HepG2 (cell line): ENCODE data around the gene NGF. TPM values are rescaled to one million over a fixed set of nuclear protein-coding genes. Genes with fewer than 3 reads are reported as not detected.

Source experiments
- ATAC-seq: fragments of 200-7000 bp; cut with Tn5 transposase; 3 replicates; pipeline ENCODE4 v1.9.1; 2020; ENCODE audit warnings: mild to moderate bottlenecking, moderate library complexity
- BruUV-seq: library from RNA; stranded (reverse); fragments of 400-500 nt; replicated peaks from 2 replicates; lab custom pipeline; 2021; lab: Mats Ljungman, UMichigan
- CTCF ChIA-PET: fragments of 300-600 bp; formaldehyde crosslinking; extraction: SDS; loops from one replicate; lab custom pipeline; 2021; ENCODE audit warnings: low total read pairs, inconsistent platforms, low intra/inter-chr PET ratio; lab: Yijun Ruan, JAX
- POLR2A ChIA-PET: fragments of 350-600 bp; sonication (Branson Sonifier 250); formaldehyde crosslinking; loops from one replicate; lab custom pipeline; 2020; ENCODE audit warnings: antibody characterized with exemption, inconsistent platforms; lab: Yijun Ruan, JAX
- DNase-seq: peaks from one replicate; pipeline ENCODE4 v3.0.0-alpha.2; 2015; ENCODE audit warnings: low spot score
- FAIRE-seq: peaks from 3 replicates; lab custom pipeline; 2011; peaks lifted over from hg19 to GRCh38; lab: Jason Lieb, UNC
- H2AFZ ChIP-seq: one replicate; pipeline ENCODE4 v1.6.1; 2011; ENCODE audit warnings: low read length, inconsistent platforms
- H3K27ac ChIP-seq: fragments of 300-600 bp; 3 replicates; pipeline ENCODE4 v1.8.0; 2011; ENCODE audit warnings: mixed run types, mild to moderate bottlenecking, mixed read lengths, low read length, inconsistent platforms; ENCODE audit not compliant: insufficient read depth; ENCODE audit errors: extremely low read length
- H3K27me3 ChIP-seq, 2 experiments: fragments of 200-600 bp in 1 of 2; 2 replicates in 1 of 2; 3 replicates in 1 of 2; pipeline versions ENCODE4 v1.6.0 to v1.8.0; 2011; ENCODE audit warnings: low read length in 2 of 2, mild to moderate bottlenecking in 2 of 2, moderate library complexity in 2 of 2, inconsistent platforms in 1 of 2; ENCODE audit not compliant: insufficient read depth in 2 of 2, control insufficient read depth in 1 of 2
- H3K36me3 ChIP-seq, 2 experiments: fragments of 200-600 bp in 1 of 2; replicated peaks in 1 of 2; 2 replicates in 1 of 2; 3 replicates in 1 of 2; pipeline versions ENCODE4 v1.5.1 to v1.8.0; 2011; ENCODE audit warnings: low read length in 2 of 2, inconsistent platforms in 1 of 2; ENCODE audit not compliant: insufficient read depth in 2 of 2, control insufficient read depth in 1 of 2
- H3K4me1 ChIP-seq: 2 replicates; pipeline ENCODE4 v1.5.1; 2012; ENCODE audit warnings: low read length, inconsistent platforms; ENCODE audit not compliant: insufficient read depth
- H3K4me2 ChIP-seq: 2 replicates; pipeline ENCODE4 v1.6.0; 2011; ENCODE audit warnings: low read depth, low read length, inconsistent platforms
- H3K4me3 ChIP-seq, 3 experiments: fragments of 200-600 bp in 1 of 3; sonication (generic), shearing (Covaris generic) in 1 of 3; replicated peaks in 1 of 3; 2 replicates each; pipeline ENCODE4 v1.5.1; 2011 to 2016; ENCODE audit warnings: low read length in 3 of 3, inconsistent platforms in 2 of 3, low read depth in 2 of 3, mild to moderate bottlenecking in 2 of 3, control low read depth in 1 of 3, mixed read lengths in 1 of 3; ENCODE audit not compliant: insufficient read depth in 1 of 3
- H3K79me2 ChIP-seq: one replicate; pipeline ENCODE4 v1.6.1; 2011; ENCODE audit warnings: low read length, inconsistent platforms; ENCODE audit not compliant: insufficient read depth
- H3K9ac ChIP-seq: 2 replicates; pipeline ENCODE4 v1.6.0; 2011; ENCODE audit warnings: mild to moderate bottlenecking, low read depth, low read length, inconsistent platforms; ENCODE audit not compliant: insufficient read depth
- H3K9me3 ChIP-seq: 2 replicates; pipeline ENCODE4 v1.5.1; 2012; ENCODE audit warnings: mild to moderate bottlenecking, low read length
- H4K20me1 ChIP-seq: 2 replicates; pipeline ENCODE4 v1.6.0; 2011; ENCODE audit warnings: inconsistent platforms, mild to moderate bottlenecking, low read length, moderate library complexity; ENCODE audit not compliant: insufficient read depth
- KLF15 ChIP-seq: sonication (generic); formaldehyde crosslinking; IDR thresholded peaks from 2 replicates; pipeline ENCODE4 v1.8.1; 2023; ENCODE audit warnings: borderline replicate concordance, mild to moderate bottlenecking, inconsistent platforms, missing genetic modification reagents, mixed read lengths
- LRRFIP1 ChIP-seq: sonication (generic); formaldehyde crosslinking; conservative IDR thresholded peaks from 2 replicates; pipeline ENCODE4 v1.4.0; 2020; ENCODE audit warnings: missing genetic modification reagents
- MBNL3 ChIP-seq: fragments of 250-450 bp; sonication (Bioruptor Pico); conservative IDR thresholded peaks from 2 replicates; pipeline ENCODE4 v1.8.0; 2022; ENCODE audit warnings: mild to moderate bottlenecking, inconsistent platforms
- MXD4 ChIP-seq: IDR thresholded peaks from 2 replicates; pipeline ENCODE4 v1.6.1; 2016; ENCODE audit warnings: mild to moderate bottlenecking, missing biosample characterization, missing genetic modification reagents
- MYC ChIP-seq: sonication (generic); formaldehyde crosslinking; IDR thresholded peaks from 2 replicates; pipeline ENCODE4 v1.9.0; 2021; ENCODE audit warnings: missing genetic modification reagents, borderline replicate concordance
- NR3C1 ChIP-seq: sonication (generic); formaldehyde crosslinking; IDR thresholded peaks from 2 replicates; pipeline ENCODE4 v1.4.0; 2020; ENCODE audit warnings: missing genetic modification reagents
- PLRG1 ChIP-seq: fragments of 450-650 bp; conservative IDR thresholded peaks from 2 replicates; pipeline ENCODE4 v1.6.1; 2016
- POLR2AphosphoS2 ChIP-seq: IDR thresholded peaks from 2 replicates; pipeline ENCODE4 v1.6.1; 2011; ENCODE audit warnings: low read depth, low read length, improper control_type of control experiment
- RFX3 ChIP-seq: IDR thresholded peaks from 2 replicates; pipeline ENCODE4 v1.6.1; 2016; ENCODE audit warnings: missing biosample characterization, missing genetic modification reagents
- SMYD3 ChIP-seq: sonication (generic); formaldehyde crosslinking; IDR thresholded peaks from 2 replicates; pipeline ENCODE4 v1.8.1; 2023; ENCODE audit warnings: mild to moderate bottlenecking, missing genetic modification reagents
- XBP1 ChIP-seq: sonication (generic); formaldehyde crosslinking; IDR thresholded peaks from 2 replicates; pipeline ENCODE4 v1.5.0; 2020; ENCODE audit warnings: missing genetic modification reagents
- ZNF10 ChIP-seq: sonication (generic); formaldehyde crosslinking; IDR thresholded peaks from 2 replicates; pipeline ENCODE4 v1.4.0; 2020; ENCODE audit warnings: mild to moderate bottlenecking, low read depth, missing genetic modification reagents, borderline replicate concordance
- ZNF253 ChIP-seq: sonication (generic); formaldehyde crosslinking; IDR thresholded peaks from 2 replicates; pipeline ENCODE4 v1.8.0; 2022; ENCODE audit warnings: mild to moderate bottlenecking, missing genetic modification reagents, borderline replicate concordance
- ZNF350 ChIP-seq: sonication (generic); formaldehyde crosslinking; IDR thresholded peaks from 2 replicates; pipeline ENCODE4 v1.4.0; 2020; ENCODE audit warnings: mild to moderate bottlenecking, low read depth, missing genetic modification reagents, borderline replicate concordance
- in situ Hi-C: cut with HindIII; loops from 2 replicates; pipeline ENCODE4 v1.10.0; 2017; ENCODE audit warnings: low pct_unique_long_range_greater_than_20kb; ENCODE audit not compliant: extremely low pct_ligation_motif_present
- intact Hi-C: fragments of 100-400 bp; cut with micrococcal nuclease; formaldehyde crosslinking; loops from one replicate; pipeline ENCODE4 v1.10.0; 2022; ENCODE audit not compliant: unreplicated experiment
- polyA plus RNA-seq, 8 experiments: library from polyadenylated mRNA; depleted of rRNA in 3 of 8; stranded (reverse) in 7 of 8; unstranded in 1 of 8; fragments of >200 nt; fragmentation: Illumina TruSeq in 4 of 8; extraction: Trizol in 4 of 8; gene quantifications; 2 replicates each; pipeline versions ENCODE4 v1.2.1 to v1.2.3, GENCODE V29; 2011 to 2016; ENCODE audit warnings: low read depth in 4 of 8, missing spikeins in 1 of 8, mixed read lengths in 1 of 8; ENCODE audit not compliant: insufficient read depth in 1 of 8
- total RNA-seq, 5 experiments: library from RNA; depleted of rRNA; stranded (reverse); fragments of >200 nt; fragmentation: Illumina TruSeq; extraction: Trizol; gene quantifications; 2 replicates each; pipeline ENCODE4 v1.2.3, GENCODE V29; 2016; ENCODE audit warnings: low read depth in 1 of 5
- TF ChIP-seq, protein P1 (sequence below): IDR thresholded peaks from 2 replicates; pipeline ENCODE4 v1.4.0; 2020; ENCODE audit warnings: mild to moderate bottlenecking, missing genetic modification reagents
- TF ChIP-seq, protein P2 (sequence below): IDR thresholded peaks from 2 replicates; pipeline ENCODE4 v1.6.1; 2016; ENCODE audit warnings: low read depth, control low read depth

The NGF gene
- total and polyA plus RNA-seq, 2 of the 13 experiments (the other 11 are each of a cell fraction or from before 2014, with no cell fraction given), result not detected

DNA sequence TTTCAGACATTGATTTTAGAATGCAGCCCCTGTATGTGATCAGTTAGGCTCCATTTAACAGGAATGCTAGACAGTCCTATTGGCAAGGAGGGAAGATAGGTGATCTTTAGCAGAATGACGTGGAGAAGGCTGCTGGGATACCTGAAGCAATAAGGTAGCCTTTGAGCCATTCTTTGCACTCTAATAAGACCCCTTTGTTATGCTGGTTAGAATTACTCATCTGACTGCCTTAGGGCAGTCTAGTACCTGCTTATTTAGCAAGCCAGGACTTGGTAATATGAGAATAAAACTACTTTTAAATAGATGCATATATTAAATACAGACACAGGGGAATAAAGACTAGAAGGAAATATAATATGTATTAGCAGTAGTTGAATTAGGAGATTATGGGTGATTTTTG lies 29.1 kb downstream of the NGF start (continued):
- TF ChIP-seq SMYD3 (CRISPR knock-in tag), result no peak
- TF ChIP-seq PLRG1, result no peak
- TF ChIP-seq ZNF253 (CRISPR knock-in tag), result no peak
- TF ChIP-seq, protein P1, sequence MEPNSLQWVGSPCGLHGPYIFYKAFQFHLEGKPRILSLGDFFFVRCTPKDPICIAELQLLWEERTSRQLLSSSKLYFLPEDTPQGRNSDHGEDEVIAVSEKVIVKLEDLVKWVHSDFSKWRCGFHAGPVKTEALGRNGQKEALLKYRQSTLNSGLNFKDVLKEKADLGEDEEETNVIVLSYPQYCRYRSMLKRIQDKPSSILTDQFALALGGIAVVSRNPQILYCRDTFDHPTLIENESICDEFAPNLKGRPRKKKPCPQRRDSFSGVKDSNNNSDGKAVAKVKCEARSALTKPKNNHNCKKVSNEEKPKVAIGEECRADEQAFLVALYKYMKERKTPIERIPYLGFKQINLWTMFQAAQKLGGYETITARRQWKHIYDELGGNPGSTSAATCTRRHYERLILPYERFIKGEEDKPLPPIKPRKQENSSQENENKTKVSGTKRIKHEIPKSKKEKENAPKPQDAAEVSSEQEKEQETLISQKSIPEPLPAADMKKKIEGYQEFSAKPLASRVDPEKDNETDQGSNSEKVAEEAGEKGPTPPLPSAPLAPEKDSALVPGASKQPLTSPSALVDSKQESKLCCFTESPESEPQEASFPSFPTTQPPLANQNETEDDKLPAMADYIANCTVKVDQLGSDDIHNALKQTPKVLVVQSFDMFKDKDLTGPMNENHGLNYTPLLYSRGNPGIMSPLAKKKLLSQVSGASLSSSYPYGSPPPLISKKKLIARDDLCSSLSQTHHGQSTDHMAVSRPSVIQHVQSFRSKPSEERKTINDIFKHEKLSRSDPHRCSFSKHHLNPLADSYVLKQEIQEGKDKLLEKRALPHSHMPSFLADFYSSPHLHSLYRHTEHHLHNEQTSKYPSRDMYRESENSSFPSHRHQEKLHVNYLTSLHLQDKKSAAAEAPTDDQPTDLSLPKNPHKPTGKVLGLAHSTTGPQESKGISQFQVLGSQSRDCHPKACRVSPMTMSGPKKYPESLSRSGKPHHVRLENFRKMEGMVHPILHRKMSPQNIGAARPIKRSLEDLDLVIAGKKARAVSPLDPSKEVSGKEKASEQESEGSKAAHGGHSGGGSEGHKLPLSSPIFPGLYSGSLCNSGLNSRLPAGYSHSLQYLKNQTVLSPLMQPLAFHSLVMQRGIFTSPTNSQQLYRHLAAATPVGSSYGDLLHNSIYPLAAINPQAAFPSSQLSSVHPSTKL (CRISPR knock-in tag), result no peak

- in situ Hi-C loops, result no loop called here
- no TSS peak for BruUV-seq
- no peaks in the 10 kb centered on the region for H4K20me1 ChIP-seq
- no peak overlapping the region for H2AFZ ChIP-seq
- H3K79me2 ChIP-seq, result no peaks in the 10 kb centered on the region
- ATAC-seq, result no peak
- no peak overlapping the region for H3K4me2 ChIP-seq
- no peak for FAIRE-seq
- no peaks in the 10 kb centered on the region for H3K4me1 ChIP-seq
- no peak overlapping the region for H3K9ac ChIP-seq
- intact Hi-C loops, result no loop called here
- no peaks in the 10 kb centered on the region for H3K27me3 ChIP-seq
- ChIA-PET POLR2A (no interaction called here), CTCF (no interaction called here)
- no peak for DNase-seq
- H3K4me3 ChIP-seq, result no peak overlapping the region
- no peaks in the 10 kb centered on the region for H3K36me3 ChIP-seq
- H3K9me3 ChIP-seq, result no peaks in the 10 kb centered on the region
- H3K27ac ChIP-seq, result no peak overlapping the region
- TF ChIP-seq, protein P2, sequence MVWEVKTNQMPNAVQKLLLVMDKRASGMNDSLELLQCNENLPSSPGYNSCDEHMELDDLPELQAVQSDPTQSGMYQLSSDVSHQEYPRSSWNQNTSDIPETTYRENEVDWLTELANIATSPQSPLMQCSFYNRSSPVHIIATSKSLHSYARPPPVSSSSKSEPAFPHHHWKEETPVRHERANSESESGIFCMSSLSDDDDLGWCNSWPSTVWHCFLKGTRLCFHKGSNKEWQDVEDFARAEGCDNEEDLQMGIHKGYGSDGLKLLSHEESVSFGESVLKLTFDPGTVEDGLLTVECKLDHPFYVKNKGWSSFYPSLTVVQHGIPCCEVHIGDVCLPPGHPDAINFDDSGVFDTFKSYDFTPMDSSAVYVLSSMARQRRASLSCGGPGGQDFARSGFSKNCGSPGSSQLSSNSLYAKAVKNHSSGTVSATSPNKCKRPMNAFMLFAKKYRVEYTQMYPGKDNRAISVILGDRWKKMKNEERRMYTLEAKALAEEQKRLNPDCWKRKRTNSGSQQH (CRISPR knock-in tag), result no peak
- TF ChIP-seq POLR2AphosphoS2, result no peak
- TF ChIP-seq NR3C1, result no peak
- no peak for TF ChIP-seq KLF15
- no peak for TF ChIP-seq XBP1 (CRISPR knock-in tag)
- TF ChIP-seq MBNL3, result no peak
- no peak for TF ChIP-seq MYC
- no peak for TF ChIP-seq LRRFIP1
- TF ChIP-seq ZNF10 (CRISPR knock-in tag), result no peak
- TF ChIP-seq ZNF350, result no peak
- no peak for TF ChIP-seq MXD4 (CRISPR knock-in tag)
- TF ChIP-seq RFX3 (CRISPR knock-in tag), result no peak
These were observed 30.4 kb downstream of the NGF start for GRCh38 chr1:115307661-115308060.
